HG03135 (cell line): ENCODE measurements around the gene HIRA.

ENCODE experiments used
- ATAC-seq: cut with Tn5 transposase; IDR thresholded peaks from one replicate; pipeline ENCODE4 v1.9.1; 2021; ENCODE audit warnings: mild to moderate bottlenecking, moderate library complexity; ENCODE audit not compliant: unreplicated experiment

HIRA gene

GRCh38 chr22:19358703-19359553 lies 72.6 kb downstream of the HIRA start:
- no peak for ATAC-seq

DNA sequence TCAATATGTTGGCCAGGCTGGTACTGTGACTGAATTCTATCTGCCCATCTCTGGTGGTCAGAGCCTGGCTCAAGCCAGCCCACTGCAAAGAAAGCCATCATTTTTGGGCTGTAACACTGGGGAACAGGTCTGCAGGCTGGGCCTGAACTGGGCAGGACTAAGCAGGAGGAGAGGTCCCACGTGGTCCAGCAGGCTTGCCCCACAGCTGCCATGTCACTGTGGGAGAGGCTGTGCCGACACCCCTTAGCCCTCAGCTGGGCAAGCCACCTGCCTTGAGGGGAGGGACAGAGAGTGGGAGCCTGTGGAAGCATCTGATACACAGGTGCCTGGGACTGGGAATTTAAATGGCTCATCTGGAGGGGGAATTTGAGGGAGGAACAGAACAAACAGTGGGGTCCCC lies 73.3 kb downstream of the HIRA start:
- ATAC-seq = no peak

GRCh38 chr22:19357270-19358105 lies 74.0 kb downstream of the HIRA start:
- no peak for ATAC-seq

- ATAC-seq = no peak
These were observed 74.7 kb downstream of the HIRA start for GRCh38 chr22:19356708-19357269.

- ATAC-seq = no peak
These were observed 75.9 kb downstream of the HIRA start for GRCh38 chr22:19355413-19356157.

- ATAC-seq = no peak
These were observed 77.3 kb downstream of the HIRA start for GRCh38 chr22:19354201-19354600.

DNA sequence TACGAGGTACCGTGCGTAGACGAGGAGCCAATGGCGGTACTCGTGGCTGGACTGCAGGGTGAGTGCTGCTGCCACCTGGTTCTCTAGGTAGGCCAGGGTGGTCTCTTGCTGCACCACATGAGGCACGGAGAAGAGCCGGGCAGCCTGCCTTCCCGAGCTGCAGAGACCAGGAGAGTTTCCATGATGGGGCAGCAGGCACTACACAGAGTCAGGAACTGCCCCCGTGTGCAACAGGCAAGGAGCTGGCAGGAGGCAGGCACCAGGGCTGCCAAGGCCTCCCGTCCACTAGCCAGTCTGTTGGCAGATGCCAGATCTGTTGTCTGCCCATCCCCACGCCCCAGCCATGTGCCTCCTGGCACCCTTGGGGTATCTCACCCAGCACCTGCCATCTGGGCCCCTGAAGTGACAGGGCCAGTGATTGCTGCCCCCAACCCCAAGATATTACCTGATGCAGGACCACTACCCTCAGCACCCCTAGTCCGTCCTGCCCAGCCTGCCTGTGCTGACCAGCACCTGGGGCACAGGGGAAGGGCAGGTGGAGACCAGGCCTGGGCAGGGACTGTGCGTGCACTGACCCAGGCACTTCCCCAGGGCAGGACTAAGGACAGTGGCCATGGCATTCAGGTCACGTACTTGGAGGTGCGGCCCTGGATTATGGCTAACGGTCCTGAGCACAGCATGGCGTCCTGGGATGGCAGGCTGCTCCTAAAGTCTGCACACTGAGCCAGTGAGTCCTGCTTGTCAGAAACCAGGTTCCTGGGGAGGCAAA lies 78.0 kb downstream of the HIRA start:
- ATAC-seq = no peak

DNA sequence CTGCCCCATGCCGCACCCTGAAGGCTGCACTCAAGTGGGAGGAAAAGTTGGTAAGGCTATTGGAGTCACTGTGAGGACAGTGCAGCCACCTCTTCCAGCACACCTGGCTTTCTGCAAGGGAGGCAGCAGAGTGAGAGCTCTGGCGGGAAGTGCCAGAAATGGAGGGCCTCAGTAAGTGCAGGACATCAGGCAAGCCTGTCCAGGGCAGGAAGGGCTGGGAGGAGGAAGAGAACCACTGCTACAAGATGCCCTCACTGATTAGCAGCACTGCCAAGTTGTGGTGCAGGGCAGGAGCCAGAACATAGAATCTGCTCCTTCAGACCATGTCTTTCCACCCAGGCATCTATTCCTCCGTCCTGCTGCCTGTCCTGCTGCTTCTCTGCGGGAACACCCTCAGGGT lies 78.8 kb downstream of the HIRA start:
- ATAC-seq = no peak

DNA sequence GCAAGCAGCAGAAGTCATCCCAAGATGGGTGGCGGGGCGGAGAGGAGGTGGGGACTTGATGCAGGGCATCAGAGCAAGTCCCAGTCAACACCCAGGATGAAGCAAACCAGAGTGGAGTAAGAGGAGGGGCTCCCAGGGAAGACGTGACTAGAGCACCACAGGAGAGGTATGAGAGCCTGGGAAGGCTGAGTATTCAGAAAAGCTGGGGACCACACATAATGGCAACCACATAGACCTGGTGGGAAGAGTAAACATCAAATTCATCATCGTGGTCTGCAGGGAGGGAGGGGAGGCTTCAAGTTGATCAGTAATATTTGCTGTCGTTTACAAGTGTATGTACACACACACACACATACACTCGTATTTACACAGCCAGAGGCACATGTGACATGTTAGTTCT lies 79.3 kb downstream of the HIRA start:
- ATAC-seq = no peak

GRCh38 chr22:19351604-19352003 lies 79.9 kb downstream of the HIRA start:
- ATAC-seq = no peak

DNA sequence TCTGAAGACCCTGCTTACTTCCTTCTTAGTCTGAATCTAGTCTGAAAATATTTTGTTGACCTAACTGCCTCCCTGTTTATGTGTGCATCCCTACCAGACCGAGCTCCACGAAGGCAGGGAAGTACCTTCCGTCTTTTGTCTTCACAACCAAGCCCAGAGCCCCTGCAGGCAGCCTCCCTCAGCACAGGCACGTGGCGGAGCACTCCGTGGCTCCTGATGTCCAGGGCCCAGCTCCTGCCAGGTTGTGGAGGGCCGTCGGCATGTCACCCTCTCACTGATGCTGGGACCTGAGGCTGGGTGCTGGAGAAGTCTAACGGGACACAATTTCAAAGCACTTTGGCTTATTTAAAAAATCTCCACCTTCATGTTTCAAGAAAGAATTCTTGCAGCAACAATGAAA lies 80.6 kb downstream of the HIRA start:
- ATAC-seq = no peak

- ATAC-seq = no peak
These were observed 81.1 kb downstream of the HIRA start for GRCh38 chr22:19350476-19350859.

GRCh38 chr22:19349778-19350475 lies 81.6 kb downstream of the HIRA start:
- ATAC-seq = no peak

- ATAC-seq = no peak
These were observed 84.8 kb downstream of the HIRA start for GRCh38 chr22:19346677-19347265.

- ATAC-seq = no peak
These were observed 87.1 kb downstream of the HIRA start for GRCh38 chr22:19344420-19344819.

GRCh38 chr22:19343470-19343869 lies 88.1 kb downstream of the HIRA start:
- ATAC-seq = no peak

DNA sequence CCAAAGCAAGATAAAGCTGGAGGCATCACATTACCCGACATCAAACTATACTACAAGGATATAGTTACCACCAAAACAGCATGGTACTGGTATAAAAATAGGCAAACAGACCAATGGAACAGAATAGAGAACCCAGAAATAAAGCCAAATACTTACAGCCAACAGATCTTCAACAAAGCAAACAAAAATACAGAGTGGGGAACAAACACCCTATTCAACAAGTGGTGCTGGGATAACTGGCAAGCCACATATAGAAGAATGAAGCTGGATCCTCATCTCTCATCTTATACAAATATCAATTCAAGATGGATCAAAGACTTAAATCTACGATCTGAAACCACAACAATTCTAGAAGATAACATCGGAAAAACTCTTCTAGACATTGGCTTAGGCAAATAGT lies 90.0 kb downstream of the HIRA start:
- no peak for ATAC-seq

- no peak for ATAC-seq
These were observed 94.4 kb downstream of the HIRA start for GRCh38 chr22:19337137-19337536.
